ENCODE measurements around the gene PLD1. TPM values are rescaled to one million over a fixed set of nuclear protein-coding genes. Genes with fewer than 3 reads are reported as not detected.

The PLD1 gene
- total RNA-seq, 1 donor from 2014 or later = 8.8 TPM

DNA sequence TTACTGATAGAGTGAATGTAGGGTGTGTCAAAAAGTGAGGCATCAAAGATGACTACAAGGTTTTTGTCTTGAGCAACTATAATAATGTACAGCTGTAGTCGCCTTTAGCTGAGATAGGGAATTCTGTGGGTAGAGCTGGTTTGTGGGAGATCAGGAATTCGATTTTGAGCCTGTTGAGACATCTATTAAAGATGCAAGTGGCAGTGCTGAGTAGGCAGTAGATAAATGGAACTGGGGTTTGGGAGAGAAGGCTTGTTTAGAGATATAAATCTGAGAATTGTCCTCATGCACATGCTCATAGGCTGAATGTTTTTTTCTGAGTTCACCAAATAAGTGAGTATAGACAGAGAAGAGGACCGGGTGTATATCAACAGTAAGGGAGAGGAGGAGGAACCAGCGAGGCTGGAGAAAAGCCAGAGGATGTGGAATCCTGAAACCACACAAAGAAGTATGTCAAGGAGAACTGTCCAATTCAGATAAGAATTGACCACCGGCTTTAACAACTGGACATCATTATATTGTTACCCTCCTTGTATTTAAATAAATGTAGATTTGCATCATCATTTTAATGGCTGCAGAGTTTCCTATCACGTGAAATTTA, 204.0 kb downstream of the PLD1 start:
- TF ChIP-seq, protein P1, sequence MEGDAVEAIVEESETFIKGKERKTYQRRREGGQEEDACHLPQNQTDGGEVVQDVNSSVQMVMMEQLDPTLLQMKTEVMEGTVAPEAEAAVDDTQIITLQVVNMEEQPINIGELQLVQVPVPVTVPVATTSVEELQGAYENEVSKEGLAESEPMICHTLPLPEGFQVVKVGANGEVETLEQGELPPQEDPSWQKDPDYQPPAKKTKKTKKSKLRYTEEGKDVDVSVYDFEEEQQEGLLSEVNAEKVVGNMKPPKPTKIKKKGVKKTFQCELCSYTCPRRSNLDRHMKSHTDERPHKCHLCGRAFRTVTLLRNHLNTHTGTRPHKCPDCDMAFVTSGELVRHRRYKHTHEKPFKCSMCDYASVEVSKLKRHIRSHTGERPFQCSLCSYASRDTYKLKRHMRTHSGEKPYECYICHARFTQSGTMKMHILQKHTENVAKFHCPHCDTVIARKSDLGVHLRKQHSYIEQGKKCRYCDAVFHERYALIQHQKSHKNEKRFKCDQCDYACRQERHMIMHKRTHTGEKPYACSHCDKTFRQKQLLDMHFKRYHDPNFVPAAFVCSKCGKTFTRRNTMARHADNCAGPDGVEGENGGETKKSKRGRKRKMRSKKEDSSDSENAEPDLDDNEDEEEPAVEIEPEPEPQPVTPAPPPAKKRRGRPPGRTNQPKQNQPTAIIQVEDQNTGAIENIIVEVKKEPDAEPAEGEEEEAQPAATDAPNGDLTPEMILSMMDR (IDR thresholded peaks at IDR 0.05) = no peak
- no peaks in the 10 kb centered on the region for H3K9me3 ChIP-seq
- no peak overlapping the region for H3K27ac ChIP-seq
- H3K36me3 ChIP-seq = peaks cover 23 to 37% of the 10 kb centered on the region in 2 donors
- no peak overlapping the region for H3K4me3 ChIP-seq
- H3K4me1 ChIP-seq = no peaks in the 10 kb centered on the region
- no peaks in the 10 kb centered on the region for H3K27me3 ChIP-seq
- intact Hi-C loops (cut with DNase I) = no loop called here
- DNase-seq (ENCODE audit: low spot score in 2 of 2) = no peak

DNA sequence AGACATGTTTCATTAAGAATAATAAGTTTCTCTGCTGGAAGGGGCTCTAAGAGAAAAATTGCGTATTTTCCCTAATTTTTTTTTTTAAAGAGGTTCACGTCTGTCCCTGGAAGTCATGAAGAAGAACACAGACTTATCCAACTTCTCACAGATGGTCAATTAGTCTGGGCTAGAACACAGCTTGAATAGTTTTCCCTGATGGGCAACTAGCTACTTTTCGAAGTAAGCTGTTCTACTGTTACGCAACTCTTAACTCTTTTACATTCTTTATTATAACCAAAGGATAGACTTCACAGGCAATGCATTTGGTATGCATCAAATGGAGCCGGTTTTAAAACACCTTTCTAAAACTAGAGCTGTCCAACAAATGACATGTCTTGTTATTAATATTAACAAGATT, 205.9 kb downstream of the PLD1 start:
- Histone ChIP-seq H3K4me3 (no peak overlapping the region), H3K27me3 (no peaks in the 10 kb centered on the region), H3K4me1 (no peaks in the 10 kb centered on the region), H3K36me3 (peaks cover 19 to 30% of the 10 kb centered on the region in 2 donors), H3K27ac (no peak overlapping the region), H3K9me3 (no peaks in the 10 kb centered on the region)
- no peak for DNase-seq (ENCODE audit: low spot score in 2 of 2)
- TF ChIP-seq, protein P1 (IDR thresholded peaks at IDR 0.05) = no peak
- intact Hi-C loops (cut with DNase I) = no loop called here

DNA sequence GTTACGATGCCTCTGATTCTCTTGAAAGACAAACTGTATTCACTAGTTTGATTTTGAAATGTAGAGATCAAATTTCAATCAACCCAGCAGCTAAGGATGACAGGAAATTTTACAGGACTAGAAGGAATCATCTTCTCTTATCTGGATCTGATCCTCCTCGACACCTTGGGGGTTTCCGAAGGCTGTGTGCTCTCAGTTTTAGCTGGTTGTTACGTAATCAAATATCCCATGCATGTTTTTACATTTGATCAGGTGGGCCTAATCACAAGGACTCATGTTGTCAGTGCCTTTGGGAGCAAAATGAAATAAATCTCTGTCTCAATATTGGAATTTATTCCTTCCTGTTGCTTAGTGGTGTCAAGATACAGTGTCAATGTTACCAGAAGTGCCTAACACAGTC, 208.2 kb downstream of the PLD1 start:
- Histone ChIP-seq H3K9me3 (no peaks in the 10 kb centered on the region), H3K27ac (no peak overlapping the region), H3K4me1 (no peaks in the 10 kb centered on the region), H3K4me3 (no peak overlapping the region), H3K27me3 (no peaks in the 10 kb centered on the region), H3K36me3 (peaks cover 19 to 30% of the 10 kb centered on the region in 2 donors)
- intact Hi-C loops (cut with DNase I) = no loop called here
- no peak for DNase-seq (ENCODE audit: low spot score in 2 of 2)
- TF ChIP-seq, protein P1 (IDR thresholded peaks at IDR 0.05) = no peak

DNA sequence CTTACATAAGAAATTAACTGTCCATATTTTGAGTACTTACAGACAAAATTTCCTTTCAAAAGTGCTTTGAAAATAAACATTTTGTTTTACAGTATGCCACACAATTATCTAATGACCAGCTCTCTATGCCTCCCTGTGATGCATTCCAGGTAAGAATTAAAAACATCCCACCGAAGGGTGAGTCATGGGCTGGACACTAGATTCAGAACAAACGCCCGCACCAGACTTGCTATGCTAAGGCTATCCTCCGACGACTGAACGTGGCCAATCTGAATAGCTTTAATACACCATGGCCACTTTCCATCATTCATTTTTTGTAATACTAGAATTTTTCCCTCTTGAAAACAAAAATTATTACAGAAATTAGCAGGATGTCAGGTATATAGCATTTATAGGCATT, 210.3 kb downstream of the PLD1 start:
- H3K4me1 ChIP-seq = no peaks in the 10 kb centered on the region
- H3K27ac ChIP-seq = no peak overlapping the region
- H3K4me3 ChIP-seq = no peak overlapping the region
- H3K36me3 ChIP-seq = peaks cover 15 to 26% of the 10 kb centered on the region in 2 donors
- no peaks in the 10 kb centered on the region for H3K27me3 ChIP-seq
- TF ChIP-seq, protein P1 (IDR thresholded peaks at IDR 0.05) = no peak
- intact Hi-C loops (cut with DNase I) = no loop called here
- no peak for DNase-seq (ENCODE audit: low spot score in 2 of 2)
- H3K9me3 ChIP-seq = no peaks in the 10 kb centered on the region

DNA sequence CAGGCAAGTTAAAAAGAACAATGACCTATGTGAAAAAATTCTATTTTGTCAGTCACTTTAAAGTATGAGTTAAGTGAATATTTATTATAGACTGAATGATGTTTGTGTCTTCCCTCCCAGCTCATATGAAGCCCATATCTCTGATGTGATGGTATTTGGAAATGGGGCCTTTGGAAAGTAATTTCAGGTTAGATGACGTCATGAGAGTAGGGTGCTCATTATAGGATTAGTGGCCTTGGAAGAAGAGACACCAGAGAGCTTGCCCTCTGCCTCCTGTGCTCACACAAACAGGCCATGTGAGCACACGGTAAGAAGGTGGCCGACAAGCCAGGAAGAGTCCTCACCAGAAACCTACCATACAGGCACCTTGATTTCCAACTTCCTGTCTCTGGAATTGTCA, 211.3 kb downstream of the PLD1 start:
- no peaks in the 10 kb centered on the region for H3K27me3 ChIP-seq
- H3K9me3 ChIP-seq = no peaks in the 10 kb centered on the region
- no peak for DNase-seq (ENCODE audit: low spot score in 2 of 2)
- no peaks in the 10 kb centered on the region for H3K4me1 ChIP-seq
- no peak overlapping the region for H3K27ac ChIP-seq
- H3K36me3 ChIP-seq = peaks cover 11 to 16% of the 10 kb centered on the region in 2 donors
- TF ChIP-seq, protein P1 (IDR thresholded peaks at IDR 0.05) = no peak
- intact Hi-C loops (cut with DNase I) = no loop called here
- H3K4me3 ChIP-seq = no peak overlapping the region

DNA sequence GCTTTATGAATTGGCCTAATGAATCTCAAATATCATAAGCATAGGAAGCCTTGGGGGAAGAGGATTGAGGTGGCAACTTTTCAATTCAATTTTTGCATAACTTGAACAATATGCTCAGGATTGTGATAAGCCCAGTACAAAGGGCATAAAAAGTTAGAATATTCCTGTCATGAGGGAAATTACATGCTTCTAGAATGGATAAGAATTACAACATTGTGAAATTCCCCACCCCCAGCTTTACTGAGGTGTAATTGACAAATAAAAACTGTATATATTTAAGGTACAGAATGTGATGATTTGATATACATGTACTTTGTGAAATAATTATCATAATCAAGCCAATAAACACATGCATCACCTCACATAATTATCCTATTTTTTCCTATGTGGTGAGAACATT, 217.5 kb downstream of the PLD1 start:
- TF ChIP-seq, protein P1 (IDR thresholded peaks at IDR 0.05) = no peak
- H3K27ac ChIP-seq = no peak overlapping the region
- H3K27me3 ChIP-seq = no peaks in the 10 kb centered on the region
- H3K9me3 ChIP-seq = no peaks in the 10 kb centered on the region
- intact Hi-C loops (cut with DNase I) = no loop called here
- no peak overlapping the region for H3K4me3 ChIP-seq
- no peaks in the 10 kb centered on the region for H3K4me1 ChIP-seq
- DNase-seq (ENCODE audit: low spot score in 2 of 2) = no peak
- no peaks in the 10 kb centered on the region for H3K36me3 ChIP-seq
